Gastrocnemius medialis (tissue), 4 donors: ENCODE data around the gene RPS6KA4. TPM values are rescaled to one million over a fixed set of nuclear protein-coding genes. Genes with fewer than 3 reads are reported as not detected.

Experiments used
- ATAC-seq, 2 donors: fragments of 150-250 bp; one replicate each; pipeline ENCODE4 v1.9.1; 2016
- DNase-seq, 2 donors: peaks; one replicate each; pipeline ENCODE4 v3.0.0-alpha.2; 2019
- H3K27ac ChIP-seq, 4 donors: fragments of 200-600 bp; sonication (generic); 1 replicate in 1 of 4; 2 replicates in 3 of 4; pipeline ENCODE4 v1.5.1; 2016 to 2018; ENCODE audit warnings: mild to moderate bottlenecking in 2 of 4, moderate library complexity in 1 of 4
- H3K27me3 ChIP-seq, 3 donors: fragments of 200-600 bp; sonication (generic) in 2 of 3; 1 replicate in 1 of 3; 2 replicates in 2 of 3; pipeline versions ENCODE4 v1.5.1 to v1.6.0; 2016 to 2019; ENCODE audit warnings: mild to moderate bottlenecking in 1 of 3, moderate library complexity in 1 of 3
- H3K36me3 ChIP-seq, 2 donors: fragments of 200-600 bp; sonication (generic) in 1 of 2; one replicate each; pipeline ENCODE4 v1.5.1; 2017 to 2018
- H3K4me1 ChIP-seq, 2 donors: fragments of 200-600 bp; sonication (generic) in 1 of 2; one replicate each; pipeline ENCODE4 v1.5.1; 2016 to 2017; ENCODE audit warnings: mild to moderate bottlenecking in 2 of 2
- H3K4me3 ChIP-seq, 4 donors: fragments of 200-600 bp; sonication (generic) in 3 of 4; 1 replicate in 1 of 4; 2 replicates in 3 of 4; pipeline ENCODE4 v1.5.1; 2016 to 2019; ENCODE audit warnings: mild to moderate bottlenecking in 2 of 4
- H3K9me3 ChIP-seq, 3 donors: fragments of 200-600 bp; sonication (generic) in 2 of 3; 1 replicate in 1 of 3; 2 replicates in 2 of 3; pipeline ENCODE4 v1.5.1; 2016 to 2019
- POLR2A ChIP-seq, 2 donors: fragments of 450-650 bp; IDR thresholded peaks; one replicate each; pipeline ENCODE4 v1.6.1; 2017; ENCODE audit warnings: antibody characterized with exemption in 2 of 2, mild to moderate bottlenecking in 2 of 2, moderate library complexity in 2 of 2
- in situ Hi-C, 4 donors: fragments of 200-750 bp; cut with MboI; loops; one replicate each; pipeline versions ENCODE4 v1.15.0 to v1.8.0; 2017; ENCODE audit warnings: low sequenced_read_pairs in 4 of 4
- intact Hi-C: fragments of 100-400 bp; cut with DNase I; formaldehyde crosslinking; loops from one replicate; pipeline ENCODE4 v1.15.1; 2023; ENCODE audit warnings: low total_unique reads
- total RNA-seq, 4 donors: library from RNA; depleted of rRNA; stranded (reverse); fragments of >200 nt; gene quantifications; one replicate each; pipeline versions ENCODE4 v1.1.0 to v1.2.3, GENCODE V29; 2016
- TF ChIP-seq, protein P1 (sequence below), 5 experiments: fragments of 450-650 bp in 3 of 5; fragments of 200-600 bp in 2 of 5; sonication (generic) in 2 of 5; IDR thresholded peaks in 4 of 5; conservative IDR thresholded peaks in 1 of 5; 1 replicate in 4 of 5; 2 replicates in 1 of 5; pipeline ENCODE4 v1.5.1; 2016 to 2019; ENCODE audit warnings: antibody characterized with exemption in 5 of 5, mild to moderate bottlenecking in 3 of 5, moderate library complexity in 3 of 5

The RPS6KA4 gene
- total RNA-seq, 4 donors from 2014 or later, result 16.6 to 27.0 (median 17.2) TPM

DNA sequence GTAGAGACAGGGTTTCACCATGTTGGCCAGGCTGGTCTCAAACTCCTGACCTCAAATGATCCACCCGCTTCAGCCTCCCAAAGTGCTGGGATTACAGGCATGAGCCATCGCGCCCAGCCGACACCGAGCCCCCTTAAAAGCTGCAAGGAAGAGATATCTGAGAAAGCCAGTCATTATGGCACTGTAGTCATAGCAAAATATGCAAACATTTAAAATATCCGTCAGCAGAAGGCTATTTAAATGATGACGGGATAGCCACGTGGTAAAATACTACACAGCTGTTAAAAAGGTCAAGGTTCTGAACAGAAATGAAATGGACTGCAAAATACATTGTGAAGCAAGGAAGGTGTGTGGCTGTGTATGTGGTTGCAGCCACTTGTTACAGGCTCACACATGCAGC, 25.4 kb upstream of the RPS6KA4 start:
- DNase-seq, result no peak
- Histone ChIP-seq H3K36me3 (no peaks in the 10 kb centered on the region), H3K4me3 (no peak overlapping the region), H3K4me1 (peaks cover 0 to 8% of the 10 kb centered on the region in 2 donors), H3K27me3 (no peaks in the 10 kb centered on the region), H3K27ac (no peak overlapping the region), H3K9me3 (no peaks in the 10 kb centered on the region)
- TF ChIP-seq POLR2A (IDR thresholded peaks at IDR 0.05), result no peak
- TF ChIP-seq, protein P1, sequence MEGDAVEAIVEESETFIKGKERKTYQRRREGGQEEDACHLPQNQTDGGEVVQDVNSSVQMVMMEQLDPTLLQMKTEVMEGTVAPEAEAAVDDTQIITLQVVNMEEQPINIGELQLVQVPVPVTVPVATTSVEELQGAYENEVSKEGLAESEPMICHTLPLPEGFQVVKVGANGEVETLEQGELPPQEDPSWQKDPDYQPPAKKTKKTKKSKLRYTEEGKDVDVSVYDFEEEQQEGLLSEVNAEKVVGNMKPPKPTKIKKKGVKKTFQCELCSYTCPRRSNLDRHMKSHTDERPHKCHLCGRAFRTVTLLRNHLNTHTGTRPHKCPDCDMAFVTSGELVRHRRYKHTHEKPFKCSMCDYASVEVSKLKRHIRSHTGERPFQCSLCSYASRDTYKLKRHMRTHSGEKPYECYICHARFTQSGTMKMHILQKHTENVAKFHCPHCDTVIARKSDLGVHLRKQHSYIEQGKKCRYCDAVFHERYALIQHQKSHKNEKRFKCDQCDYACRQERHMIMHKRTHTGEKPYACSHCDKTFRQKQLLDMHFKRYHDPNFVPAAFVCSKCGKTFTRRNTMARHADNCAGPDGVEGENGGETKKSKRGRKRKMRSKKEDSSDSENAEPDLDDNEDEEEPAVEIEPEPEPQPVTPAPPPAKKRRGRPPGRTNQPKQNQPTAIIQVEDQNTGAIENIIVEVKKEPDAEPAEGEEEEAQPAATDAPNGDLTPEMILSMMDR (IDR thresholded peaks at IDR 0.05 in 4 of 5, conservative IDR thresholded peaks at IDR 0.05 in 1 of 5), result no peak
- ATAC-seq, result no peak
- in situ Hi-C loops, result no loop called here
- intact Hi-C loops, result no loop called here

DNA sequence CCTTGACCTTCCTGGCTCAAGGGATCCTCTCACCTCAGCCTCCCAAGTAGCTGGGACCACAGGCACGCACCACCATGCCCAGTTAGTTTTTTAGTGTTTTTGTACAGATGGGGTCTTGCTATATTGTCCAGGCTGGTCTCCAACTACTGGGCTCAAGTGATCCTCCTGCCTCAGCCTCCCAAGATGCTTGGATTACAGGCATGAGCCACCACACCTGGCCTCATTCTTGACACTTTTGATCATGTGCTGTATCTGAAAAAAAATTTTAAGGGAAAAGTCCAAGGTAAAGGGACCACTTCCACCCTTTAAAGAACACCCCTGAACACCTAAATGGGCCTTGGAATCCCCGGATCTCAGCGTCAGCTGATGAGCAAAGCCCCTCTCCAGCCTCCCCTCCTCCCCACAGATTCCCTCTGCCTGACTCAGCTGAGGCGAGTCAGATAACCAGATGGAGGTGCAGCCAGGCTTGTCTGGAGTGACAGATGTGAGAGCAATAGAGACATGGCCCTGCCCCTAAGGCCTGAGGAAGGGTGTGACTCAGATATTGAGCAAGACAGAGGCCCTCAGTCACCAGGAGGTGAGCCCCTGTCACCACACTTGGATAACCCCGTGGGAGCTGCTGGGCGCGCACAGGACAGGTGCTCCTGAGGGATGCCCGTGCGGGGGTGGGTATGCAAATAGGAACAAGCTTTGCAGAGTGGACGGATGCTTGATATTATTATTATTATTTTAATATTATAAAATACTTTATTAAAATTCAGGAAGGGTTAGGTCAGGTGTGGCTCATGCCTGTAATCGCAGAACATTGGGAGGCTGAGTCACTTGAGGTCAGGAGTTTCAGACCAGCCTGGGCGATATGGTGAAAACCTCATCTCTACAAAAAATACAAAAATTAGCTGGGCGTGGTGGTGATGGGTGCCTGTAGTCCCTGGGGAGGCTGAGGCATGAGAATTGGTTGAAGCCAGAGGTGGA, 23.9 kb upstream of the RPS6KA4 start:
- H3K36me3 ChIP-seq, result no peaks in the 10 kb centered on the region
- peak; percentile 36 to 81 for DNase-seq
- H3K27me3 ChIP-seq, result no peaks in the 10 kb centered on the region
- no peak overlapping the region for H3K27ac ChIP-seq
- intact Hi-C loops (no loop called here), in situ Hi-C loops (no loop called here)
- peak; percentile 94 to 95 for ATAC-seq
- TF ChIP-seq POLR2A (IDR thresholded peaks at IDR 0.05), result no peak
- TF ChIP-seq, protein P1 (IDR thresholded peaks at IDR 0.05 in 4 of 5, conservative IDR thresholded peaks at IDR 0.05 in 1 of 5), result no peak
- no peak overlapping the region for H3K4me3 ChIP-seq
- no peaks in the 10 kb centered on the region for H3K9me3 ChIP-seq
- H3K4me1 ChIP-seq, result no peaks in the 10 kb centered on the region

DNA sequence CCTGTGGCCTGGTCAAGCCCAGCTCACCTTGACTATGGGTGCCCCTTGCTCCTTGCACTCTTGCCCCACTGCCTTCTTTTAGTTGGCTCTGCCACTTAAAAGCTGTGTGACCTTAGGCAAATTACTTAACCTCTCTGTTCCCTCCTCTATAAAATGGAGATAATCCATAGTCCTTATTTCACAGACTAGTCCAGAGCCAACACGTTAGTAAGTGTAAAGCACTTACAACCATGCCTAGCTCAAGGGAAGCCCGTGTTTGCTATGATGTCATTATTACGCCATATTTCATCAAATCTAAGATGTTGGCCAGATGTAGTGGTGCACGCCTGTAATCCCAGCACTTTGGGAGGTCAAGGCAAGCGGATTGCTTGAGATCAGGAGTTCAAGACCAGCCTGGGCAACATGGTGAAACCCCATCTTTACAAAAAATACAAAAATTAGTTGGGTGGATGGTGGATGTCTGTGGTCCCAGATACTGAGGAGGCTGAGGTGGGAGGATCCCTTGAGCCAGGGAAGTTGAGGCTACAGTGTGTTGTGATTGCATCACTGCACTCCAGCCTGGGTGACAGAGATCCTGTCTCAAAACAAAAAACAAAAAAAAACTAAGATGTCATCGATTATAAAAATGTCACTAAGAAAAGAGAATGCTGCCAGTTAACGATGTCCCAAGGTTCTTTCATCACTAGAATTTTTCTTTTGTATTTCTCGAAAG, 21.3 kb upstream of the RPS6KA4 start:
- in situ Hi-C loops (no loop called here), intact Hi-C loops (no loop called here)
- ATAC-seq (no peak), DNase-seq (no peak)
- no peaks in the 10 kb centered on the region for H3K27me3 ChIP-seq
- no peak overlapping the region for H3K4me3 ChIP-seq
- H3K27ac ChIP-seq, result no peak overlapping the region
- H3K4me1 ChIP-seq, result peaks cover 0 to 4% of the 10 kb centered on the region in 2 donors
- no peaks in the 10 kb centered on the region for H3K9me3 ChIP-seq
- H3K36me3 ChIP-seq, result no peaks in the 10 kb centered on the region
- TF ChIP-seq, protein P1 (IDR thresholded peaks at IDR 0.05 in 4 of 5, conservative IDR thresholded peaks at IDR 0.05 in 1 of 5), result no peak
- TF ChIP-seq POLR2A (IDR thresholded peaks at IDR 0.05), result no peak

DNA sequence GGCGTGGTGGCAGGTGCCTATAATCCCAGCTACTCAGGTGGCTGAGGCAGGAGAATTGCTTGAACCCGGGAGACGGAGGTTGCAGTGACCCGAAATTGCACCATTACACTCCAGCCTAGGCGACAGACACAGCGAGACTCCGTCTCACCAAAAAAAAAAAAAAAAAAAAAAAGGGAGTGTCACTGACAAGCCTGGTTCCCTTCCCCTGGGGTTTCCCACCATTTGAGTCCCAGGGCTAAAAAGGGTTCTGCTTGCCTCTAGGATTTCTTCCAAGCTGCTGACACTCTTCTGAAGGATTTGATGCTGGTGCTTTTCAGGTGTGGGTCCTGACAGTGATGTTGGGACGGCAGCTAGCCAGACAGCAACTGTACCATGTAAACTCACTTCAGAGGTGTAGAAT, 20.2 kb upstream of the RPS6KA4 start:
- Histone ChIP-seq H3K4me1 (peaks cover 0 to 4% of the 10 kb centered on the region in 2 donors), H3K4me3 (no peak overlapping the region), H3K27me3 (no peaks in the 10 kb centered on the region), H3K9me3 (no peaks in the 10 kb centered on the region), H3K27ac (no peak overlapping the region), H3K36me3 (no peaks in the 10 kb centered on the region)
- DNase-seq (no peak), ATAC-seq (no peak)
- TF ChIP-seq, protein P1 (IDR thresholded peaks at IDR 0.05 in 4 of 5, conservative IDR thresholded peaks at IDR 0.05 in 1 of 5), result no peak
- no peak for TF ChIP-seq POLR2A (IDR thresholded peaks at IDR 0.05)
- intact Hi-C loops (no loop called here), in situ Hi-C loops (no loop called here)
